ENCODE measurements around the gene VSTM1. TPM values are rescaled to one million over a fixed set of nuclear protein-coding genes. Genes with fewer than 3 reads are reported as not detected.

Gene VSTM1
- total RNA-seq, 2 experiments from 2014 or later, result not detected

- no peaks in the 10 kb centered on the region for H3K9me3 Mint-ChIP-seq
- POLR2A ChIA-PET, result no interaction called here
- H3K27me3 Mint-ChIP-seq, result peaks cover 8% of the 10 kb centered on the region
- H3K36me3 Mint-ChIP-seq (ENCODE audit: low read depth), result no peaks in the 10 kb centered on the region
- H3K27ac Mint-ChIP-seq, result no peak overlapping the region
- DNase-seq, result no peak
- H3K4me1 Mint-ChIP-seq, result peaks cover 35% of the 10 kb centered on the region
- CTCF ChIA-PET, result interaction anchor here (0.9 to 3.5 kb wide), 2 partner anchors 170 to 229 kb away, joined by 3 to 23 read pairs; no protein-coding TSS in a partner anchor
- no peak overlapping the region for H3K4me3 Mint-ChIP-seq
Measured at GRCh38 chr19:54021932-54022331, 41.8 kb downstream of the VSTM1 start.

DNA sequence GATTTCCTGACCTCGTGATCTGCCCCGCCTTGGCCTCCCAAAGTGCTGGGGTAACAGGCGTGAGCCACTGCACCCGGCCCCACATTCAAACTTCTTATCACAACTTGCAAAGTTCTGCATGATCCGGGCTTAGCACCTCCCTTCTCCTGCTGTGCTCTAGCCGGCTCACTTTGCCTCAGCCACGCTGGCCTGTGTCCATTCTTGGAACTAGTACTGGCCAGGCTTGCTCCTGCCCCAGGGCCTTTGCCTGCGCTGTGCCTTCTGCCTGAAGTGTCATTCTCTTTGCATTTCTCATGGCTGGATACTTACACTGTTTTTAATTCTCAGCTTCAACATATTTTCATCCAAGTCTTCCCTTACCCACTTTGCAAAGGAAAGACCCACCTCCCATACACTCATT is 42.3 kb downstream of the VSTM1 start:
- ChIA-PET POLR2A (no interaction called here), CTCF (interaction anchor here (0.9 to 3.5 kb wide), 2 partner anchors 169 to 228 kb away, joined by 3 to 23 read pairs; no protein-coding TSS in a partner anchor)
- H3K36me3 Mint-ChIP-seq (ENCODE audit: low read depth), result no peaks in the 10 kb centered on the region

DNA sequence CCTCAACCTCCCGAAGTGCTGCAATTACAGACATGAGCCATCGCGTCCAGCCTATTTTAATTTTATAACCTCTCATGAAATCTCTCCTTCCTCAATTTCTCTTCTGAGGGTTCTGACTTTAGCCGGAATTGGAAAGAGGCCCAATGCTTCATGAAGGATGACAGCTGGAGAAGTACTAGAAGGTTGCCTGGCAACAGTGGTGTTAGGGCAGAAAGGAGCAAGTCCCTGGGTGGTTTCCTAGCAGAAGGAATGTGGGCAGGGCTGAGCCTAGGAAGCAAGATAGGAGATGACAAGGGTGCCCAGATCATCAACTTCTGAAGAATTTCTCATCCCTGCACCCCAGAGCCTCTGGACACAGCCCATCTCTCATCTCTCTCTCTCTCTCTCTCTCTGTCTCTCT is 46.4 kb downstream of the VSTM1 start:
- Mint-ChIP-seq H3K27ac (no peak overlapping the region), H3K27me3 (peaks cover 12% of the 10 kb centered on the region), H3K9me3 (no peaks in the 10 kb centered on the region), H3K36me3 (ENCODE audit: low read depth) (no peaks in the 10 kb centered on the region), H3K4me3 (no peak overlapping the region), H3K4me1 (peaks cover 25% of the 10 kb centered on the region)
- POLR2A ChIA-PET, result interaction anchor here (1.2 kb wide), 1 partner anchor 151 kb away, joined by 3 read pairs; no protein-coding TSS in a partner anchor
- no peak for DNase-seq
- CTCF ChIA-PET, result interaction anchor here (0.6 to 1.1 kb wide), 4 partner anchors 9 to 224 kb away, joined by 3 read pairs; no protein-coding TSS in a partner anchor

More for the DNA sequence above, 42.3 kb downstream of the VSTM1 start:
- Mint-ChIP-seq H3K27ac (no peak overlapping the region), H3K27me3 (peaks cover 11% of the 10 kb centered on the region), H3K4me1 (peaks cover 35% of the 10 kb centered on the region), H3K9me3 (no peaks in the 10 kb centered on the region), H3K4me3 (no peak overlapping the region)
- DNase-seq, result no peak

- Mint-ChIP-seq H3K9me3 (no peaks in the 10 kb centered on the region), H3K27me3 (peaks cover 14% of the 10 kb centered on the region), H3K36me3 (ENCODE audit: low read depth) (no peaks in the 10 kb centered on the region), H3K4me3 (no peak overlapping the region), H3K27ac (no peak overlapping the region), H3K4me1 (peaks cover 13% of the 10 kb centered on the region)
- CTCF ChIA-PET, result interaction anchor here (0.5 to 1.0 kb wide), 2 partner anchors 10 to 86 kb away, joined by 3 read pairs; no protein-coding TSS in a partner anchor
- no peak for DNase-seq
- POLR2A ChIA-PET, result no interaction called here
Measured at GRCh38 chr19:54014920-54015560, 48.7 kb downstream of the VSTM1 start.

DNA sequence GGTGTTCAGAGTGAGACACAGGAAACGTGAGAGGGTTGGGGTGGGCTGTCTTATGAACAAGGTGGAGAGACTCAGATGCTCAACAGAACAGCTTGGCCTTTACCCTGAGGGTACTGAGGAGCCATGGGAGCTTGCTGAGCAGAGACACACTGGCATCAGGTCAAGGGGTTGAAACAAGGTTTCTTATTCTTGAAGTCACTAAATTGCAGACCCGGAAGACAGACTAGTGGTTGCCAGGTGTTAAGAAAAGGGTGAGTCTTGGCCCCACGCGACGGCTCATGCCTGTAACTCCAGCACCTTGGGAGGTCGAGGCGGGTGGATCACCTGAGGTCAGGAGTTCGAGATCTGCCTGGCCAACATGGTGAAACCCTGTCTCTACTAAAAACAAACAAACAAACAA is 49.8 kb downstream of the VSTM1 start:
- Mint-ChIP-seq H3K27ac (no peak overlapping the region), H3K27me3 (peaks cover 14% of the 10 kb centered on the region)

GRCh38 chr19:54011507-54012211 is 52.0 kb downstream of the VSTM1 start:
- peaks cover 6% of the 10 kb centered on the region for H3K4me1 Mint-ChIP-seq
- no peaks in the 10 kb centered on the region for H3K9me3 Mint-ChIP-seq
- ChIA-PET CTCF (no interaction called here), POLR2A (no interaction called here)
- no peak overlapping the region for H3K4me3 Mint-ChIP-seq
- H3K27me3 Mint-ChIP-seq, result peaks cover 12% of the 10 kb centered on the region
- no peak for DNase-seq
- no peaks in the 10 kb centered on the region for H3K36me3 Mint-ChIP-seq (ENCODE audit: low read depth)
- H3K27ac Mint-ChIP-seq, result no peak overlapping the region

More for the DNA sequence above, 49.8 kb downstream of the VSTM1 start:
- CTCF ChIA-PET, result interaction anchor here (1.0 kb wide), 1 partner anchor 11 kb away, joined by 3 read pairs; no protein-coding TSS in a partner anchor
- Mint-ChIP-seq H3K4me3 (no peak overlapping the region), H3K9me3 (no peaks in the 10 kb centered on the region), H3K4me1 (peaks cover 5% of the 10 kb centered on the region), H3K36me3 (ENCODE audit: low read depth) (no peaks in the 10 kb centered on the region)
- DNase-seq, result no peak
- POLR2A ChIA-PET, result no interaction called here

DNA sequence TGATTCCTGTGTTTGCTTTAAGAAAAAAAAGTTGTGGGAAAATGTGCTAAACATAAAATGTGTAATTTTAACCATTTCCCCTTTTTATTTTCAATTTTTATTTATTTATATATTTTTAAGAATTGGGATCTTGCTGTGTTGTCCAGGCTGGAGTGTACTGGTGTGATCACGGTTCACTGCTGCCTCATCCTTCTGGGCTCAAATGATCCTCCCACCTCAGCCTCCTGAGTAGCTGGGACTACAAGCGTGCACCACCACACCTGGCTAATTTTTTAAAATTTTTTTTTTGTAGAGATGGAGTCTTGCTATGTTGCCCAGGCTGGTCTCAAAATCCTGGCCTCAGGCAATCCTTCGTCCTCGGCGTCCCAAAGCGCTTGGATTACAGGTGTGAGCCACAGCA is 53.2 kb downstream of the VSTM1 start:
- H3K9me3 Mint-ChIP-seq, result no peaks in the 10 kb centered on the region
- POLR2A ChIA-PET, result no interaction called here
- no peak overlapping the region for H3K27ac Mint-ChIP-seq
- H3K4me1 Mint-ChIP-seq, result peaks cover 6% of the 10 kb centered on the region
- DNase-seq, result no peak
- CTCF ChIA-PET, result no interaction called here
- no peak overlapping the region for H3K4me3 Mint-ChIP-seq
- no peaks in the 10 kb centered on the region for H3K36me3 Mint-ChIP-seq (ENCODE audit: low read depth)
- H3K27me3 Mint-ChIP-seq, result peaks cover 7% of the 10 kb centered on the region

DNA sequence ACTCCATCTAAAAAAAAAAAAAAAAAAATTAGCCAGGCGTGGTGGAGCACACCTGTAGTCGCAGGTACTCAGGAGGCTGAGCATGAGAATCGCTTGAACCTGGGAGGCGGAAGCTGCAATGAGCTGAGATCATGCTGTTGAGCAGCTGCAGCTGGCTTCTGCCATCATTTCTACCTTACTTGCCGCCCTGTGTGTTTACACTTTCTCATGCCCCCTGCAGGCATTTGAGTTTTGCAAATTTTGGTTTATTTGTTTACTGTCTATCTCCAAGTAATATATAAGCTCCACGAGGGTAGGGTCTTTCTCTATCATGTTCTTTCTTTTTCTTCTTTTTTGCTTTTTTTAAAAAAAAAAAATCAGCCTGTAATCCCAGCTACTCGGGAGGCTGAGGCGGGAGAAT is 54.3 kb downstream of the VSTM1 start:
- H3K4me3 Mint-ChIP-seq, result no peak overlapping the region
- POLR2A ChIA-PET, result no interaction called here
- H3K36me3 Mint-ChIP-seq (ENCODE audit: low read depth), result no peaks in the 10 kb centered on the region
- CTCF ChIA-PET, result interaction anchor here (1.0 kb wide), 1 partner anchor 14 kb away, joined by 5 read pairs; no protein-coding TSS in a partner anchor
- DNase-seq, result no peak
- no peaks in the 10 kb centered on the region for H3K9me3 Mint-ChIP-seq
- no peak overlapping the region for H3K27ac Mint-ChIP-seq
- H3K4me1 Mint-ChIP-seq, result peaks cover 6% of the 10 kb centered on the region
- H3K27me3 Mint-ChIP-seq, result peaks cover 4% of the 10 kb centered on the region

GRCh38 chr19:54002495-54003315 is 61.0 kb downstream of the VSTM1 start:
- Mint-ChIP-seq H3K4me1 (no peaks in the 10 kb centered on the region), H3K4me3 (no peak overlapping the region), H3K9me3 (no peaks in the 10 kb centered on the region), H3K27ac (no peak overlapping the region), H3K36me3 (ENCODE audit: low read depth) (no peaks in the 10 kb centered on the region), H3K27me3 (peaks cover 4% of the 10 kb centered on the region)
- DNase-seq, result no peak
- ChIA-PET POLR2A (no interaction called here), CTCF (no interaction called here)

- CTCF ChIA-PET, result no interaction called here
- no peak for DNase-seq
Measured at GRCh38 chr19:54001496-54001895, 62.2 kb downstream of the VSTM1 start.

DNA sequence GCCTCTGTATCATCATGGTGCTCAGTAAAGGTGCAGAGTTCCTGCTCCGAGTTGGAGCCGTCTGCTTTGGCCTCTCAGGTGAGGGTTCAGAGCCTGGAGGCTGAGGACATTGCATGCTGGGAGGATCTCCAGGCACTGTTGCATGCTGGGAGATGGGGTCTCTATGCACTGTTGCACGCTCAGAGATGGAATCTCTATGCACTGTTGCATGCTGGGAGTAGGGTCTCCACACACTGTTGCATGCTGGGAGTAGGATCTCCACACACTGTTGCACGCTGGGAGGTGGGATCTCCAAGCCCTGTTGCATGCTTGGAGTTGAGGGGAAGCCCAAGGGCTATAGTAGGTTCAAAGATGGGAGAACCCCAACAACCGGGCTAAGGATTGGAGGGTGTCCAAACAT is 64.0 kb downstream of the VSTM1 start:
- Mint-ChIP-seq H3K4me1 (no peaks in the 10 kb centered on the region), H3K4me3 (no peak overlapping the region), H3K36me3 (ENCODE audit: low read depth) (no peaks in the 10 kb centered on the region), H3K27me3 (peaks cover 16% of the 10 kb centered on the region), H3K27ac (no peak overlapping the region), H3K9me3 (no peaks in the 10 kb centered on the region)
- DNase-seq, result no peak
- ChIA-PET POLR2A (no interaction called here), CTCF (no interaction called here)

More at GRCh38 chr19:54001496-54001895, 62.2 kb downstream of the VSTM1 start:
- H3K9me3 Mint-ChIP-seq, result no peaks in the 10 kb centered on the region
- no peak overlapping the region for H3K27ac Mint-ChIP-seq
- no peaks in the 10 kb centered on the region for H3K4me1 Mint-ChIP-seq
- H3K4me3 Mint-ChIP-seq, result no peak overlapping the region
- peaks cover 4% of the 10 kb centered on the region for H3K27me3 Mint-ChIP-seq
- POLR2A ChIA-PET, result no interaction called here
- no peaks in the 10 kb centered on the region for H3K36me3 Mint-ChIP-seq (ENCODE audit: low read depth)

GRCh38 chr19:53998223-53998622 is 65.5 kb downstream of the VSTM1 start:
- ChIA-PET POLR2A (no interaction called here), CTCF (interaction anchor here (0.7 kb wide), 1 partner anchor 1138 kb away, joined by 6 read pairs; no protein-coding TSS in a partner anchor)
- Mint-ChIP-seq H3K27me3 (peaks cover 30% of the 10 kb centered on the region), H3K9me3 (no peaks in the 10 kb centered on the region), H3K27ac (no peak overlapping the region), H3K4me1 (no peaks in the 10 kb centered on the region), H3K4me3 (no peak overlapping the region), H3K36me3 (ENCODE audit: low read depth) (no peaks in the 10 kb centered on the region)
- DNase-seq, result no peak

DNA sequence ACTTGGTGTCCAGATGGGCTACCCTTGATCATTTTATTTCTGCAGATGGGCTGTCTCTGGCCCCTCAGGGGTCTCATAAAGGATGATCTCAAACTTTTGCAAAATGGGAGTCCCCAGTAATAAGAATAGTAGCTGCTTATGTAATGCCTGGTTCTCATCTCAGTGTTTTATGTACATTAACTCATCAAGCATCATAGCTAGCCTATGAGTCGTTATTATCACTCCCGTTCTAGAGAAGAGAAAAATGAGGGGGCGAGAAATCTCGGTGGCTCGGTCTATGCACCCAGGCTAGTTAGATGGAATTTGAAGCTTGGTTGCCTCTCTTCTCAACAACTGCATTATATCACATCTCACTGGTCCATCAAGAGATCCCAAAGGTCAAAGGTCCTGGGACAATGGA is 68.9 kb downstream of the VSTM1 start:
- H3K4me3 Mint-ChIP-seq, result no peak overlapping the region
- peaks cover 35% of the 10 kb centered on the region for H3K27me3 Mint-ChIP-seq
- no peak overlapping the region for H3K27ac Mint-ChIP-seq
- H3K4me1 Mint-ChIP-seq, result no peaks in the 10 kb centered on the region
- ChIA-PET POLR2A (no interaction called here), CTCF (no interaction called here)
- no peaks in the 10 kb centered on the region for H3K36me3 Mint-ChIP-seq (ENCODE audit: low read depth)
- DNase-seq, result no peak
- no peaks in the 10 kb centered on the region for H3K9me3 Mint-ChIP-seq
